ENCODE results near the gene NEDD8.
"Not testable (repeated sequence)": the region's sequence is repeated elsewhere in the genome, so short reads cannot be mapped to it uniquely, and the experiment has no call there.

Gene NEDD8

GRCh38 chr14:24202538-24202937 lies 29.6 kb downstream of the NEDD8 start:
- not testable (repeated sequence) for H3K79me1 ChIP-seq (ENCODE audit: low read depth, low read length); H3K9ac ChIP-seq (ENCODE audit: low read depth, low read length, poor library complexity); H4K8ac ChIP-seq (ENCODE audit: low read depth, low read length); H3K4ac ChIP-seq (ENCODE audit: low read length); H3K18ac ChIP-seq (ENCODE audit: low read length); H2AK5ac ChIP-seq (ENCODE audit: low read depth, low read length); H2AFZ ChIP-seq (ENCODE audit: low read length); H3K9me3 ChIP-seq (replicated peaks in 1 of 2; ENCODE audit: control insufficient read depth in 2 of 2, insufficient read depth in 1 of 2, low read depth in 1 of 2, low read length in 2 of 2); H2BK15ac ChIP-seq (ENCODE audit: low read length); H3K23ac ChIP-seq (ENCODE audit: low read depth, low read length, poor library complexity); H2BK12ac ChIP-seq (ENCODE audit: low read length); H3K4me3 ChIP-seq (ENCODE audit: low read length in 2 of 2); H2BK120ac ChIP-seq (ENCODE audit: low read depth, low read length); H2BK5ac ChIP-seq (ENCODE audit: low read length); H3K27ac ChIP-seq (replicated peaks; ENCODE audit: low read length); H3K27me3 ChIP-seq (ENCODE audit: control insufficient read depth in 3 of 3, insufficient read depth in 3 of 3, low read depth in 1 of 3, low read length in 3 of 3); H3K14ac ChIP-seq (ENCODE audit: low read length); DNase-seq (ENCODE audit: low spot score); H3K4me1 ChIP-seq (ENCODE audit: control insufficient read depth in 2 of 2, insufficient read depth in 1 of 2, low read depth in 1 of 2, low read length in 2 of 2); H4K91ac ChIP-seq (ENCODE audit: low read depth, low read length, poor library complexity); H3K4me2 ChIP-seq (ENCODE audit: insufficient read depth, low read length, poor library complexity, severe bottlenecking)
- H3K36me3 ChIP-seq (replicated peaks in 1 of 2; ENCODE audit: control insufficient read depth in 2 of 2, insufficient read depth in 2 of 2, low read length in 2 of 2): peaks cover 24 to 70% of the 10 kb centered on the region in 2 donors
- no CpG with 5 or more reads among the region's 8 CpGs for WGBS, 2 donors (ENCODE audit: extremely low coverage in 2 of 2, insufficient read length in 2 of 2, insufficient replicate concordance in 1 of 2)

- Histone ChIP-seq H2BK12ac (ENCODE audit: low read length) (no peak overlapping the region), H3K27me3 (ENCODE audit: control insufficient read depth in 3 of 3, insufficient read depth in 3 of 3, low read depth in 1 of 3, low read length in 3 of 3) (peaks cover 0 to 2% (median 0%) of the 10 kb centered on the region in 3 experiments), H3K36me3 (replicated peaks in 1 of 2; ENCODE audit: control insufficient read depth in 2 of 2, insufficient read depth in 2 of 2, low read length in 2 of 2) (peaks cover 8 to 46% of the 10 kb centered on the region in 2 donors), H3K23ac (ENCODE audit: low read depth, low read length, poor library complexity) (no peak overlapping the region), H2AK5ac (ENCODE audit: low read depth, low read length) (no peak overlapping the region), H3K4me2 (ENCODE audit: insufficient read depth, low read length, poor library complexity, severe bottlenecking) (no peak overlapping the region), H3K79me1 (ENCODE audit: low read depth, low read length) (peaks cover 1% of the 10 kb centered on the region), H2BK120ac (ENCODE audit: low read depth, low read length) (no peak overlapping the region), H4K8ac (ENCODE audit: low read depth, low read length) (no peak overlapping the region), H3K18ac (ENCODE audit: low read length) (no peak overlapping the region), H2BK15ac (ENCODE audit: low read length) (no peak overlapping the region), H3K14ac (ENCODE audit: low read length) (no peak overlapping the region), H3K9ac (ENCODE audit: low read depth, low read length, poor library complexity) (peak overlapping the region; percentile 72), H3K27ac (replicated peaks; ENCODE audit: low read length) (no peak overlapping the region), H2AFZ (ENCODE audit: low read length) (no peak overlapping the region), H3K4me3 (ENCODE audit: low read length in 2 of 2) (no peak overlapping the region), H3K4ac (ENCODE audit: low read length) (no peak overlapping the region), H3K4me1 (ENCODE audit: control insufficient read depth in 2 of 2, insufficient read depth in 1 of 2, low read depth in 1 of 2, low read length in 2 of 2) (peaks cover 2 to 5% of the 10 kb centered on the region in 2 donors), H3K9me3 (replicated peaks in 1 of 2; ENCODE audit: control insufficient read depth in 2 of 2, insufficient read depth in 1 of 2, low read depth in 1 of 2, low read length in 2 of 2) (peaks cover 3 to 7% of the 10 kb centered on the region in 2 donors), H2BK5ac (ENCODE audit: low read length) (no peak overlapping the region), H4K91ac (ENCODE audit: low read depth, low read length, poor library complexity) (no peak overlapping the region)
- WGBS, 2 donors (ENCODE audit: extremely low coverage in 2 of 2, insufficient read length in 2 of 2, insufficient replicate concordance in 1 of 2): no CpG with 5 or more reads among the region's 7 CpGs
- DNase-seq (ENCODE audit: low spot score): no peak
Observed at GRCh38 chr14:24198814-24199524, 33.2 kb downstream of the NEDD8 start.

DNA sequence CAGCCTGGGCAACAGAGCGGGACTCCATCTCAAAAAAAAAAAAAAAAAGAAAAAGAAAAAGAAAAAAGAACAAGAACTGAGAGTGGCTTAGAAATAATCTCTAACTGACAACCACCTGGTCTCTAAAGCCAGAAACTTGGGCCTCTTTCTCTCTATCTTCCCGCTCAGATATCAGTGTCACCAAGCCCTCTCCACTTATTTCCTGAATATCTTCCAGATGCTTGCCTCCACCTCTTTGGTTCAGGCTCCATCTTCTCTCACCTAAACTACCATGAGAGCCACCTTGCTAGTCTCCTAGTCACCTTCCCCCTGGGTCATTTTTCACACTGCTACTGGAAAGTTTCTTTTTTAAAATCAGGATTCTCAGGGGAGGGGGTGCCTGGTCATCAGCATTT lies 35.1 kb downstream of the NEDD8 start:
- H3K4me2 ChIP-seq (ENCODE audit: insufficient read depth, low read length, poor library complexity, severe bottlenecking): no peak overlapping the region
- H3K18ac ChIP-seq (ENCODE audit: low read length): no peak overlapping the region
- peaks cover 3% of the 10 kb centered on the region for H3K79me1 ChIP-seq (ENCODE audit: low read depth, low read length)
- no peak overlapping the region for H2AFZ ChIP-seq (ENCODE audit: low read length)
- no peak overlapping the region for H3K27ac ChIP-seq (replicated peaks; ENCODE audit: low read length)
- DNase-seq (ENCODE audit: low spot score): no peak
- peaks cover 19 to 47% of the 10 kb centered on the region in 2 donors for H3K36me3 ChIP-seq (replicated peaks in 1 of 2; ENCODE audit: control insufficient read depth in 2 of 2, insufficient read depth in 2 of 2, low read length in 2 of 2)
- no peak overlapping the region for H3K4me3 ChIP-seq (ENCODE audit: low read length in 2 of 2)
- H2BK120ac ChIP-seq (ENCODE audit: low read depth, low read length): no peak overlapping the region
- no peak overlapping the region for H2BK12ac ChIP-seq (ENCODE audit: low read length)
- no peak overlapping the region for H3K4ac ChIP-seq (ENCODE audit: low read length)
- WGBS, 2 donors (ENCODE audit: extremely low coverage in 2 of 2, insufficient read length in 2 of 2, insufficient replicate concordance in 1 of 2): no CpG with 5 or more reads among the region's 2 CpGs
- H2BK15ac ChIP-seq (ENCODE audit: low read length): no peak overlapping the region
- H4K8ac ChIP-seq (ENCODE audit: low read depth, low read length): no peak overlapping the region
- no peak overlapping the region for H3K9ac ChIP-seq (ENCODE audit: low read depth, low read length, poor library complexity)
- peaks cover 3 to 7% of the 10 kb centered on the region in 2 donors for H3K9me3 ChIP-seq (replicated peaks in 1 of 2; ENCODE audit: control insufficient read depth in 2 of 2, insufficient read depth in 1 of 2, low read depth in 1 of 2, low read length in 2 of 2)
- peaks cover 2 to 5% of the 10 kb centered on the region in 2 donors for H3K4me1 ChIP-seq (ENCODE audit: control insufficient read depth in 2 of 2, insufficient read depth in 1 of 2, low read depth in 1 of 2, low read length in 2 of 2)
- H2BK5ac ChIP-seq (ENCODE audit: low read length): no peak overlapping the region
- no peak overlapping the region for H3K14ac ChIP-seq (ENCODE audit: low read length)
- no peak overlapping the region for H2AK5ac ChIP-seq (ENCODE audit: low read depth, low read length)
- no peak overlapping the region for H4K91ac ChIP-seq (ENCODE audit: low read depth, low read length, poor library complexity)
- no peak overlapping the region for H3K23ac ChIP-seq (ENCODE audit: low read depth, low read length, poor library complexity)
- H3K27me3 ChIP-seq (ENCODE audit: control insufficient read depth in 3 of 3, insufficient read depth in 3 of 3, low read depth in 1 of 3, low read length in 3 of 3): peaks cover 0 to 2% (median 0%) of the 10 kb centered on the region in 3 experiments

DNA sequence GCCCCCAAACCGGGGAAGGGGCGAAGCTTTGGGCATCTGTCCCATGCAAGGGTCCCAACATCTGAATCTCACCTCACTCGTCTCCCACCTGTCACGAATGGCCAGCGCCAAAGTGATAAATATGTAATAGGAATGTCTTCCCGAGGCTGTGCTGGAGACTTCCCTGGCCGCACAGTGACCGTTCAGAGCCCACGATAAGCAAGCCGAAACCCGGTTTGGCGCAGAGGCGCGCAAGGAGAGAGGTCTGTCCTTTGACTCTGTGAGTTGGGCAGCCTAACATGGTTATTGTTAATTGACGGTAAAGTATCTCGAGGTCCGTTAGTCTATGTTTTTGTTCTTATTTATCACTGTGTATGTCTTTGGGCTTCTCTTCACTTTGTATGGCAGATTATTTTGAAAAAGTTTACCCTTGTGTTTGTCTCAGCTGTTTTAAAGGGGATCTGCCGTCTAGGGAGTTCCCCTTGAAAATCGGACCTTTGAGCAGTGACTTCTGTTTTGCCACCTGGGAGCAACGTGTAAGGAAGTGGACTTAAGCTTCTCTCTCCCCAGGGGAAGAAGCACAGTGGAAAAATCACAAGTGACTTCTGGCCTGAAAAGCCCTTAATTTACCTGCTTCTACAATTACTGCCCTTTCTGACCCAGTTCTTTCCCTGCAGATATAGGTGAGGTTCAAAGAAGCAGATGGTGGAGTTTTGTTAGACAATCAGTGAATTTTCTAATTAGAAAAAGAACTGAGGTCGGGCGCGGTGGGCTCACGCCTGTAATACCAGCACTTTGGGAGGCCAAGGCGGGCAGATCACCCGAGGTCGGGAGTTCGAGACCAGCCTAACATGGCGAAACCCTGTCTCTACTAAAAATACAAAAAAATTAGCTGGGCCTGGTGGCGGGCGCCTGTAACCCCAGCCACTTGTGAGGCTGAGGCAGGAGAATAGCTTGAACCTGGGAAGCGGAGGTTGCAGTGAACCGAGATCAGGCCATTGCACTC lies 35.8 kb downstream of the NEDD8 start:
- Histone ChIP-seq H3K23ac (ENCODE audit: low read depth, low read length, poor library complexity) (peak overlapping the region; percentile 93), H3K14ac (ENCODE audit: low read length) (no peak overlapping the region), H4K8ac (ENCODE audit: low read depth, low read length) (no peak overlapping the region), H3K9me3 (replicated peaks in 1 of 2; ENCODE audit: control insufficient read depth in 2 of 2, insufficient read depth in 1 of 2, low read depth in 1 of 2, low read length in 2 of 2) (peaks cover 0 to 3% of the 10 kb centered on the region in 2 donors), H2BK5ac (ENCODE audit: low read length) (no peak overlapping the region), H3K79me1 (ENCODE audit: low read depth, low read length) (peaks cover 3% of the 10 kb centered on the region), H3K4me3 (ENCODE audit: low read length in 2 of 2) (peak overlapping the region; percentile 53 to 92), H2BK15ac (ENCODE audit: low read length) (no peak overlapping the region), H3K18ac (ENCODE audit: low read length) (no peak overlapping the region), H4K91ac (ENCODE audit: low read depth, low read length, poor library complexity) (no peak overlapping the region), H3K36me3 (replicated peaks in 1 of 2; ENCODE audit: control insufficient read depth in 2 of 2, insufficient read depth in 2 of 2, low read length in 2 of 2) (peaks cover 19 to 48% of the 10 kb centered on the region in 2 donors), H3K4me2 (ENCODE audit: insufficient read depth, low read length, poor library complexity, severe bottlenecking) (peak overlapping the region; percentile 96), H2BK12ac (ENCODE audit: low read length) (no peak overlapping the region), H2BK120ac (ENCODE audit: low read depth, low read length) (peak overlapping the region; percentile 76), H3K27me3 (ENCODE audit: control insufficient read depth in 3 of 3, insufficient read depth in 3 of 3, low read depth in 1 of 3, low read length in 3 of 3) (peaks cover 0 to 2% (median 0%) of the 10 kb centered on the region in 3 experiments), H2AK5ac (ENCODE audit: low read depth, low read length) (peak overlapping the region; percentile 20), H3K27ac (replicated peaks; ENCODE audit: low read length) (peak overlapping the region; percentile 97), H3K4me1 (ENCODE audit: control insufficient read depth in 2 of 2, insufficient read depth in 1 of 2, low read depth in 1 of 2, low read length in 2 of 2) (peaks cover 2 to 5% of the 10 kb centered on the region in 2 donors), H2AFZ (ENCODE audit: low read length) (peak overlapping the region; percentile 99), H3K9ac (ENCODE audit: low read depth, low read length, poor library complexity) (peak overlapping the region; percentile 93), H3K4ac (ENCODE audit: low read length) (no peak overlapping the region)
- DNase-seq (ENCODE audit: low spot score): no peak
- WGBS, 2 donors (ENCODE audit: extremely low coverage in 2 of 2, insufficient read length in 2 of 2, insufficient replicate concordance in 1 of 2): no CpG with 5 or more reads among the region's 33 CpGs
